Activated naive CD4-positive, alpha-beta T cell treated with anti-CD3 and anti-CD28 coated beads, Interleukin-2, amount 10 ng/mL, durations not matched to agents 7 days and 5 days (primary cell): Measurements from ENCODE around the gene DSCAML1.
A peak's percentile ranks its signal among the peaks of the same experiment; 100 is the strongest.

Experiments
- CTCF ChIA-PET: fragments of 350-600 bp; sonication (Branson Sonifier 250); formaldehyde crosslinking; loops from one replicate; lab custom pipeline; 2021; ENCODE audit warnings: antibody characterized with exemption; lab: Charles Lee
- DNase-seq: peaks from one replicate; pipeline ENCODE4 v3.0.0-alpha.2; 2020
- H3K27ac Mint-ChIP-seq: one replicate; pipeline ENCODE4 v1.8.0; 2021; ENCODE audit warnings: mild to moderate bottlenecking, moderate library complexity, mixed read lengths
- H3K27me3 Mint-ChIP-seq: one replicate; pipeline ENCODE4 v1.8.0; 2021; ENCODE audit warnings: mild to moderate bottlenecking, mixed read lengths
- H3K36me3 Mint-ChIP-seq: one replicate; pipeline ENCODE4 v1.8.0; 2021; ENCODE audit warnings: mixed read lengths
- H3K4me1 Mint-ChIP-seq: one replicate; pipeline ENCODE4 v1.8.0; 2021; ENCODE audit warnings: mixed read lengths
- H3K4me3 Mint-ChIP-seq: one replicate; pipeline ENCODE4 v1.8.0; 2021; ENCODE audit warnings: mild to moderate bottlenecking, moderate library complexity, mixed read lengths
- H3K9me3 Mint-ChIP-seq: one replicate; pipeline ENCODE4 v1.8.0; 2021; ENCODE audit warnings: mixed read lengths

The DSCAML1 gene

GRCh38 chr11:117489999-117490679 lies 306.9 kb downstream of the DSCAML1 start:
- Mint-ChIP-seq H3K36me3 (no peaks in the 10 kb centered on the region), H3K27ac (no peak overlapping the region), H3K4me3 (no peak overlapping the region), H3K4me1 (no peaks in the 10 kb centered on the region), H3K27me3 (peaks cover 41% of the 10 kb centered on the region), H3K9me3 (no peaks in the 10 kb centered on the region)
- CTCF ChIA-PET = no interaction called here
- no peak for DNase-seq

GRCh38 chr11:117488996-117489952 lies 307.7 kb downstream of the DSCAML1 start:
- H3K27ac Mint-ChIP-seq = no peak overlapping the region
- H3K4me3 Mint-ChIP-seq = no peak overlapping the region
- CTCF ChIA-PET = no interaction called here
- H3K4me1 Mint-ChIP-seq = no peaks in the 10 kb centered on the region
- peaks cover 38% of the 10 kb centered on the region for H3K27me3 Mint-ChIP-seq
- no peaks in the 10 kb centered on the region for H3K9me3 Mint-ChIP-seq
- DNase-seq = no peak
- H3K36me3 Mint-ChIP-seq = no peaks in the 10 kb centered on the region

DNA sequence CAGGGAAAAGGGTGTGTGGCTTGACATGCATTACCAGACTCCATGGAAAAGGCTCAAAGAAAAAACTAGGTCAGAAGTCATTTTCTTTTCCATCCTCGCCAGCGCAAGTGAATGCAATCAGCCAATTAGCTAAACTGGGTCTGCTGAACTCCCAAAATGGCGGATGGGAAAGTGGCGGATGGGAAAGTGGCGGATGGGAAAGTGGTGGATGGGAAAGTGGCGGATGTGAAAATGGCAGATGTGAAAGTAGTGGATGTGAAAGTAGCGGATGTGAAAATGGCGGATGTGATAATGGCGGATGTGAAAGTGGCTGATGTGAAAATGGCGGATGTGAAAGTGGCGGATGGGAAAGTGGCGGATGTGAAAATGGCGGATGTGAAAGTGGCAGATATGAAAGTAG lies 311.0 kb downstream of the DSCAML1 start:
- H3K27me3 Mint-ChIP-seq = peaks cover 24% of the 10 kb centered on the region
- CTCF ChIA-PET = no interaction called here
- no peak overlapping the region for H3K27ac Mint-ChIP-seq
- H3K9me3 Mint-ChIP-seq = no peaks in the 10 kb centered on the region
- no peaks in the 10 kb centered on the region for H3K36me3 Mint-ChIP-seq
- H3K4me1 Mint-ChIP-seq = no peaks in the 10 kb centered on the region
- H3K4me3 Mint-ChIP-seq = no peak overlapping the region
- no peak for DNase-seq

DNA sequence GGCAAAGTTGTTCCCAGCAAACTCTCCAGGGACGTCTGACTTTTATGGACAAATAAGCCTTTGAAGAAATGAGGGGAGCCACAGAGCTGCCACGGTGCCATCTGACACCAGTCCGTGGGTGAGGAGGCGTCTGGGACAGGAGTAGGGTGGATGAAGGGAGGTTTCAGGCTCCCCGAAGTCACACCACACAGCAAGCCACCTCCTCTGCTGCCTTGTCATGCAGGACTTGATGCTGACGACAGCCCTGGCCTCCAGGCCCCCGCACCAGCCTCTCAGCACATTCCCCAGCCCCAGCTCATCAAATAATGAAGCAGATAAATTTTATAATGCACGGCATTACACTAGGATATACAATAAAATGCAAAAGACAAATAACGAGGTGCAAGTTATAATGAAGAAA lies 312.9 kb downstream of the DSCAML1 start:
- no peaks in the 10 kb centered on the region for H3K36me3 Mint-ChIP-seq
- no peaks in the 10 kb centered on the region for H3K4me1 Mint-ChIP-seq
- DNase-seq = no peak
- H3K27me3 Mint-ChIP-seq = peaks cover 5% of the 10 kb centered on the region
- H3K4me3 Mint-ChIP-seq = no peak overlapping the region
- no peak overlapping the region for H3K27ac Mint-ChIP-seq
- CTCF ChIA-PET = no interaction called here
- H3K9me3 Mint-ChIP-seq = no peaks in the 10 kb centered on the region

DNA sequence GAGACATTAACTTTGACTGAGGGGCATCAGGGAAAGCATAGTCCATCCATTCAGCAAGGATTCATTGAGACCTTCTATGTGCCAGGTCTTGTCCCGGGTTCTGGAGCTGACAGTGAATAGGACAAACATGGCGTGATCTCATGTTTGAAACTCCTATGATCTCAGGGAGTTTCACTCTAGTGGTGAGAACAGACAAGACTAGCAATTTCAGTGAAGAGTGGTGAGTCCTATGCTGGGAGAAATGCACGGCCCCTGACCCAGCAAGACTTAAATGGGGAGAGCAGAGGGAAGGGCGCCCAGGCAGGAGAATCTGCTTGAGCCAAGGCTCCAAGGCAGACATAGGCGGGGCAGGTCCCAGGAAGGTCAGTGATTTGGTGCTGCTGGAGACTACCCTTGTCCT lies 313.6 kb downstream of the DSCAML1 start:
- Mint-ChIP-seq H3K4me1 (no peaks in the 10 kb centered on the region), H3K27ac (no peak overlapping the region), H3K9me3 (no peaks in the 10 kb centered on the region), H3K36me3 (no peaks in the 10 kb centered on the region), H3K4me3 (no peak overlapping the region), H3K27me3 (peaks cover 5% of the 10 kb centered on the region)
- no peak for DNase-seq
- CTCF ChIA-PET = no interaction called here

DNA sequence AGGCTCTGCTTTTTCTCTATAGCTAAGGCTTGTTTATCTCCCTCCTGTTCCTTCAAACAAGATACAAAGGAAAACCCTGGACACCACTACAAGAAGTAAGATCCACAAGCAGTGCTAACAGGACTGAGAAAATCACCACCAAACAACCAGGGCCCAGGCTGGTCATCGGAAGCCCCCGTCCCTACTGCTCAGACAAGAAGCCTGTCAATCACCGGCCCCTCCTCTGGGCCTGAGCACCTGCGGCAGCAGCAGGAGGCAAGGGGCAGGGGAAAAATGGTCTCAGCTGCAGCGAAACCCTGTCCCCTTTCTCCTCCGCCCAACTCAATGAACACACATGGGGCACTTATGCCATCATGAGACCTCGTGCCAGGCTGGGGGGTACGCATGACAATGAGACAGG lies 314.1 kb downstream of the DSCAML1 start:
- Mint-ChIP-seq H3K27ac (no peak overlapping the region), H3K27me3 (peaks cover 8% of the 10 kb centered on the region), H3K4me1 (no peaks in the 10 kb centered on the region), H3K36me3 (no peaks in the 10 kb centered on the region), H3K9me3 (no peaks in the 10 kb centered on the region), H3K4me3 (no peak overlapping the region)
- CTCF ChIA-PET = no interaction called here
- DNase-seq = no peak

DNA sequence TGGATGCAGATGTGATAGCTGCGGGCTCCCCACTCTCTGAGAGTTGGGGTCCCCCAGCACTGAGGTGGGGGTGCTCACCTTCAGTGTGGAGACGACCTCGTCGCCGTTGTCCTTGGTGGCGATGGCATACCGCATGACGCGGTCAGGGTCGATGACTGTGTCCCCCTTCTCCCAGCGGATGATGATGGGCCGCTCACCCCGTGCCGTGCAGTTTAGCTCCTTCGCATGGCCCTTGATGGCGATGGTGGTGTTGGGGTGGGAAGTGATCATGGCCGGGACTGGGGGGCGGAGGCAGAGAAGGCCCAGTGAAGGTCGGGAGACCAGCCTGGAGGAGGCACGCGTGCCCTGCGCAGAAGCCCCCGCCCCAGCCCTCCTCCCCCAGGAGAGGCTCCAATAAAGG lies 315.1 kb downstream of the DSCAML1 start:
- Mint-ChIP-seq H3K27ac (no peak overlapping the region), H3K4me3 (no peak overlapping the region), H3K27me3 (peaks cover 8% of the 10 kb centered on the region), H3K9me3 (no peaks in the 10 kb centered on the region), H3K4me1 (no peaks in the 10 kb centered on the region), H3K36me3 (no peaks in the 10 kb centered on the region)
- DNase-seq = no peak
- CTCF ChIA-PET = no interaction called here

DNA sequence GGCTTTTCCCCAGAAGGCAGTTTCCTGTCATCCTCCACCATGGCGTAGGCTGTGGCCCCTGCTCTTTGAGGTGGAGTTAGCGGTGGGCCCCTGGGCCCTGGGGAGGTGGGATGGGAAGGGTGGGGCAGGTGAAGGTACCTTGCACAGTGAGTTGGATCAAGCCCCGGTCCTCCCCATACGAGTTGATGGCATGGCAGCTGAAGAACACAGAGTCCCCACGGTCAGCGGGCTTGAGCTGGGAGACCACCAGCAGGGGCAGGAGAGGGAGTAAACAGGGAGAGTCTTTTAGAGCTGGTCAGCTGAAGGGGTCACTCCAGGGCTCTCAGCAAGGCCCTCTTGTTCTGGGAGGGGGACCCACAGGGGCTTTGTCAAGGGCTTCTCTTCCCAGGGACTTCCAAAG lies 316.0 kb downstream of the DSCAML1 start:
- H3K27ac Mint-ChIP-seq = no peak overlapping the region
- H3K9me3 Mint-ChIP-seq = no peaks in the 10 kb centered on the region
- peaks cover 15% of the 10 kb centered on the region for H3K27me3 Mint-ChIP-seq
- no peaks in the 10 kb centered on the region for H3K4me1 Mint-ChIP-seq
- DNase-seq = no peak
- H3K4me3 Mint-ChIP-seq = no peak overlapping the region
- H3K36me3 Mint-ChIP-seq = no peaks in the 10 kb centered on the region
- CTCF ChIA-PET = interaction anchor here (1.4 kb wide), 1 partner anchor 140 kb away, joined by 3 read pairs; no protein-coding TSS in a partner anchor

GRCh38 chr11:117480221-117480620 lies 316.8 kb downstream of the DSCAML1 start:
- CTCF ChIA-PET = interaction anchor here (1.4 kb wide), 1 partner anchor 141 kb away, joined by 3 read pairs; no protein-coding TSS in a partner anchor
- H3K4me3 Mint-ChIP-seq = no peak overlapping the region

DNA sequence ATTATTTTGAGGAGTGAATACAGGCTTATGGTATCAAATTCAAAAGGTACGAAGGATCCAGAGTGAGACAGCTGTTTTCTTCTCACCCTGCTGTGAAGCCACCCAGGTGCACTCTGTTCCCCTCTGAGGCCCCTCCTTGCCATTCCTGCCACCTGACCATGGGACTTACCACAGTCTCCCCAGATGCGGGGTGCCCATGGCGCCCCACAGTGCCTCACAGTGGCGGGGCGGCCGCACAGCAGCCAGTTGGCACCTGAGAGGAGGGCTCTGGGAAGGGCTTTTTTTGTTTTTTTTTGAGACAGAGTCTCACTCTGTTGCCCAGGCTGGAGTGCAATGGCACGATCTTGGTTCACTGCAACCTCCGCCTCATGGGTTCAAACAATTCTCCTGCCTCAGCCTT lies 317.6 kb downstream of the DSCAML1 start:
- DNase-seq = no peak
- H3K27ac Mint-ChIP-seq = no peak overlapping the region
- no peak overlapping the region for H3K4me3 Mint-ChIP-seq
- no peaks in the 10 kb centered on the region for H3K4me1 Mint-ChIP-seq
- peaks cover 21% of the 10 kb centered on the region for H3K27me3 Mint-ChIP-seq
- H3K36me3 Mint-ChIP-seq = no peaks in the 10 kb centered on the region
- H3K9me3 Mint-ChIP-seq = no peaks in the 10 kb centered on the region
- CTCF ChIA-PET = interaction anchor here (1.1 kb wide), 1 partner anchor 33 kb away, joined by 3 read pairs; no protein-coding TSS in a partner anchor

More at GRCh38 chr11:117480221-117480620, 316.8 kb downstream of the DSCAML1 start:
- Mint-ChIP-seq H3K4me1 (no peaks in the 10 kb centered on the region), H3K9me3 (no peaks in the 10 kb centered on the region), H3K36me3 (no peaks in the 10 kb centered on the region), H3K27me3 (peaks cover 21% of the 10 kb centered on the region), H3K27ac (peak overlapping the region; percentile 24)
- no peak for DNase-seq

DNA sequence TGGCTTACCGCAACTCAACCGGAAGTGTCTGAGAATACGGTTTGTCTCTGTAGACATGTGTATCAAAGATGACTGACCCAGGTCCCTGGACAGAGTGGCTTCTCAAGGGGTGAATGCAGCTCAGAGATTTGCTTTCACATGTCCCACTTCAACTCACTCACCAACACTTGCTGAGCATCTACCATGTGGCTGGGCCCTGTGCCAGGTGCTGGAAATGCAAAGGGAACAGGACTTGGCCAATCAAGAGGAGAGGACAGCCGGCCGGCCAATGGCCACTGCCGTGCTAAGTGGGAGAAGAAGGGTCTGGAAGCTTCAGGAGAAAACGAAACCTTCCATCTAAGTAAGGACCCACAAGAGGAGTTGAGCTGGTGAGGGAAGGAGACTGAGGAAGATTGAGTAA lies 318.1 kb downstream of the DSCAML1 start:
- Mint-ChIP-seq H3K27me3 (peaks cover 25% of the 10 kb centered on the region), H3K27ac (no peak overlapping the region), H3K4me3 (no peak overlapping the region), H3K4me1 (no peaks in the 10 kb centered on the region), H3K36me3 (no peaks in the 10 kb centered on the region), H3K9me3 (no peaks in the 10 kb centered on the region)
- no peak for DNase-seq
- CTCF ChIA-PET = interaction anchor here (1.1 kb wide), 1 partner anchor 34 kb away, joined by 3 read pairs; no protein-coding TSS in a partner anchor

- DNase-seq = no peak
- Mint-ChIP-seq H3K4me1 (no peaks in the 10 kb centered on the region), H3K9me3 (no peaks in the 10 kb centered on the region), H3K4me3 (no peak overlapping the region), H3K36me3 (no peaks in the 10 kb centered on the region), H3K27me3 (peaks cover 25% of the 10 kb centered on the region), H3K27ac (no peak overlapping the region)
- CTCF ChIA-PET = interaction anchor here (1.1 kb wide), 1 partner anchor 34 kb away, joined by 3 read pairs; no protein-coding TSS in a partner anchor
Observed at GRCh38 chr11:117478126-117478860, 318.7 kb downstream of the DSCAML1 start.

- Mint-ChIP-seq H3K4me3 (no peak overlapping the region), H3K4me1 (no peaks in the 10 kb centered on the region), H3K9me3 (no peaks in the 10 kb centered on the region), H3K27me3 (peaks cover 25% of the 10 kb centered on the region), H3K36me3 (no peaks in the 10 kb centered on the region), H3K27ac (no peak overlapping the region)
- DNase-seq = no peak
- CTCF ChIA-PET = no interaction called here
Observed at GRCh38 chr11:117477721-117478120, 319.3 kb downstream of the DSCAML1 start.

GRCh38 chr11:117476531-117477142 lies 320.4 kb downstream of the DSCAML1 start:
- Mint-ChIP-seq H3K27ac (no peak overlapping the region), H3K4me1 (no peaks in the 10 kb centered on the region), H3K4me3 (no peak overlapping the region), H3K27me3 (peaks cover 25% of the 10 kb centered on the region), H3K9me3 (no peaks in the 10 kb centered on the region), H3K36me3 (no peaks in the 10 kb centered on the region)
- CTCF ChIA-PET = no interaction called here
- DNase-seq = peak; percentile 14
